Upper lobe of left lung (tissue), 4 donors: Measurements from ENCODE around the gene FANCC.

Experiments
- POLR2A ChIP-seq, 4 donors: fragments of 450-650 bp; IDR thresholded peaks; one replicate each; pipeline ENCODE4 v1.5.1; 2016 to 2017; ENCODE audit warnings: antibody characterized with exemption in 4 of 4, mild to moderate bottlenecking in 2 of 4
- POLR2AphosphoS5 ChIP-seq, 2 donors: sonication (generic); formaldehyde crosslinking; IDR thresholded peaks; one replicate each; pipeline ENCODE4 v1.5.1; 2017; ENCODE audit warnings: antibody characterized with exemption in 2 of 2
- TF ChIP-seq, protein P1 (sequence below), 6 experiments: fragments of 450-650 bp in 4 of 6; fragments of 200-600 bp in 2 of 6; sonication (generic) in 2 of 6; IDR thresholded peaks; one replicate each; pipeline ENCODE4 v1.5.1; 2016 to 2019; ENCODE audit warnings: antibody characterized with exemption in 6 of 6

DNA sequence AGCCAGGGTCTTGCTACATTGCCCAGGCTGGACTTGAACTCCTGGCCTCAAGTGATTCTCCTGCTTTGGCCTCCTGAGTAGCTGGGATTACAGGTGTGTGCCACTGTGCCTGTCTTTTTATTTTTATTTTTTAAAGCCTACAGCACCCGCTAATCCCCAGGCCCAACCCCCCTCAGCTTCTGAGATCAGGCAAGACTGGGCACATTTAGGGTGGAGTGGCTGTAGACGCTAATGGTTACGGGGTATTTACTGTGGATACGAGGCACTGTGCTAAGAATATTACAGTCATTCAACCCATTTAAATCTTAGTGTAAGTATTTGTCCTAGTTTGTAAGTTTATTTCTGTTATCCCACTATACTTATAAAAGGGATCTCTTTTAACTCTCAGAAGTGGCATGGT lies 175.2 kb downstream of the FANCC start:
- TF ChIP-seq POLR2AphosphoS5 (IDR thresholded peaks at IDR 0.05) = no peak
- TF ChIP-seq, protein P1, sequence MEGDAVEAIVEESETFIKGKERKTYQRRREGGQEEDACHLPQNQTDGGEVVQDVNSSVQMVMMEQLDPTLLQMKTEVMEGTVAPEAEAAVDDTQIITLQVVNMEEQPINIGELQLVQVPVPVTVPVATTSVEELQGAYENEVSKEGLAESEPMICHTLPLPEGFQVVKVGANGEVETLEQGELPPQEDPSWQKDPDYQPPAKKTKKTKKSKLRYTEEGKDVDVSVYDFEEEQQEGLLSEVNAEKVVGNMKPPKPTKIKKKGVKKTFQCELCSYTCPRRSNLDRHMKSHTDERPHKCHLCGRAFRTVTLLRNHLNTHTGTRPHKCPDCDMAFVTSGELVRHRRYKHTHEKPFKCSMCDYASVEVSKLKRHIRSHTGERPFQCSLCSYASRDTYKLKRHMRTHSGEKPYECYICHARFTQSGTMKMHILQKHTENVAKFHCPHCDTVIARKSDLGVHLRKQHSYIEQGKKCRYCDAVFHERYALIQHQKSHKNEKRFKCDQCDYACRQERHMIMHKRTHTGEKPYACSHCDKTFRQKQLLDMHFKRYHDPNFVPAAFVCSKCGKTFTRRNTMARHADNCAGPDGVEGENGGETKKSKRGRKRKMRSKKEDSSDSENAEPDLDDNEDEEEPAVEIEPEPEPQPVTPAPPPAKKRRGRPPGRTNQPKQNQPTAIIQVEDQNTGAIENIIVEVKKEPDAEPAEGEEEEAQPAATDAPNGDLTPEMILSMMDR (IDR thresholded peaks at IDR 0.05) = no peak
- TF ChIP-seq POLR2A (IDR thresholded peaks at IDR 0.05) = no peak
